Measurements from ENCODE around the gene ST6GALNAC1.

ST6GALNAC1 gene

DNA sequence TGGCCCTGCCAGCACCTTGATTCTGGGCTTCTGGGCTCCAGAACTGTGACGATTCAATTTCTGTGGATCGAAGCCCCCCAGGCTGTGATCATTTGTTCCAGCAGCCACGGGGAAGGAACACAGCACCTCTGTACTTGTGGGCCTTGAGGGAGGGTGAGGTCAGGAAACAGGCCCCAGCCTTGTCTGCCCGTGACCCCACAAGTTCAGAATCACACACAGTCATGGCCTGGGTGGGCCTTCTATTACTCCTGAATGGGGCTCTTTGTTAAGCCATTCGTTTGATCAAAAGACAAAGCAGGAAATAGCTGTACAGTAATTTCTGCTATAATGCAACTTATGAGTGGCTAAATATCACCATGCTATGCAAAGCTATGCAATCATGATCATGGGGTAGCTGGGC lies 68.0 kb downstream of the ST6GALNAC1 start:
- no peak for DNase-seq
